Measurements from ENCODE around the gene POLRMT.

DNA sequence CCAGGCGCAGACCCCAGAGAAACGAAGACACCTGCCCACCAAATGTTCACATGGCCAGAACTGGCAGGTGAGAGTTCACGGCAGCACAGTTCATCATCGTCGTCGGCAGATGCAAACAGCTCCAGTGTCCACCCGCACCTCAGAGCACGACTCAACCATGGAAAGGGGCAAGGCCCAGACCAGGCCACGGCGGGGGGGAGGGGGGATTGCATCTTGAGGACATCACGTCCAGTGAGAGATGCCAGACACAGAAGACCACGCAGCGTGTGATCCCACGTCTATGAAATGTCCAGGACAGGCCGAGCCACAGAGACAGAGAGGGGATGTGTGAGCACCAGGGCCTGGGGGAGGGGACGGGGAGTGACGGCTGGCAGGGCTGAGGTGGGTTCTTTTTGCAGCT lies 22.4 kb upstream of the POLRMT start:
- TF ChIP-seq, protein P1, sequence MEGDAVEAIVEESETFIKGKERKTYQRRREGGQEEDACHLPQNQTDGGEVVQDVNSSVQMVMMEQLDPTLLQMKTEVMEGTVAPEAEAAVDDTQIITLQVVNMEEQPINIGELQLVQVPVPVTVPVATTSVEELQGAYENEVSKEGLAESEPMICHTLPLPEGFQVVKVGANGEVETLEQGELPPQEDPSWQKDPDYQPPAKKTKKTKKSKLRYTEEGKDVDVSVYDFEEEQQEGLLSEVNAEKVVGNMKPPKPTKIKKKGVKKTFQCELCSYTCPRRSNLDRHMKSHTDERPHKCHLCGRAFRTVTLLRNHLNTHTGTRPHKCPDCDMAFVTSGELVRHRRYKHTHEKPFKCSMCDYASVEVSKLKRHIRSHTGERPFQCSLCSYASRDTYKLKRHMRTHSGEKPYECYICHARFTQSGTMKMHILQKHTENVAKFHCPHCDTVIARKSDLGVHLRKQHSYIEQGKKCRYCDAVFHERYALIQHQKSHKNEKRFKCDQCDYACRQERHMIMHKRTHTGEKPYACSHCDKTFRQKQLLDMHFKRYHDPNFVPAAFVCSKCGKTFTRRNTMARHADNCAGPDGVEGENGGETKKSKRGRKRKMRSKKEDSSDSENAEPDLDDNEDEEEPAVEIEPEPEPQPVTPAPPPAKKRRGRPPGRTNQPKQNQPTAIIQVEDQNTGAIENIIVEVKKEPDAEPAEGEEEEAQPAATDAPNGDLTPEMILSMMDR (IDR thresholded peaks at IDR 0.05): no peak
- TF ChIP-seq POLR2A (IDR thresholded peaks at IDR 0.05): no peak
